Stimulated activated CD4-positive, alpha-beta T cell treated with anti-CD3 and anti-CD28 coated beads, Interleukin-2, amount 100 ng/mL, for 24 hours (primary cell): Measurements from ENCODE around the gene RTBDN.
A peak's percentile ranks its signal among the peaks of the same experiment; 100 is the strongest.
"Not testable (repeated sequence)": the region's sequence is repeated elsewhere in the genome, so short reads cannot be mapped to it uniquely, and the experiment has no call there.

ENCODE experiments used
- DNase-seq, 2 donors: peaks; one replicate each; pipeline ENCODE4 v3.0.0-alpha.2; 2020

The RTBDN gene

DNA sequence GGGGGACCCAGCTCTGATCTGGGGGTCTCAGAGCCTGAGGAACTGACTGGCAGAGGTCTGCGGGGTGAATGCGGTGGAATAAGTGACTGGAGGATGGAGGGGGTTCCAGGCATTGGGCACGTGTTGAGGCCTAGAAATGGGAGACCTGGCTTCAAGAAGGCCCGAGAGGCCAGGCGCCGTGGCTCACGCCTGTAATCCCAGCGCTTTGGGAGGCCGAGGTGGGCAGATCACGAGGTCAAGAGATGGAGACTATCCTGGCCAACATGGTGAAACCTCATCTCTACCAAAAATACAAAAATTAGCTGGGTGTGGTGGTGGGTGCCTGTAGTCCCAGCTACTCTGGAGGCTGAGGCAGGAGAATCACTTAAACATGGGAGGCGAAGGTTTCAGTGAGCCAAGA, 16.6 kb downstream of the RTBDN start:
- not testable (repeated sequence) for DNase-seq

DNA sequence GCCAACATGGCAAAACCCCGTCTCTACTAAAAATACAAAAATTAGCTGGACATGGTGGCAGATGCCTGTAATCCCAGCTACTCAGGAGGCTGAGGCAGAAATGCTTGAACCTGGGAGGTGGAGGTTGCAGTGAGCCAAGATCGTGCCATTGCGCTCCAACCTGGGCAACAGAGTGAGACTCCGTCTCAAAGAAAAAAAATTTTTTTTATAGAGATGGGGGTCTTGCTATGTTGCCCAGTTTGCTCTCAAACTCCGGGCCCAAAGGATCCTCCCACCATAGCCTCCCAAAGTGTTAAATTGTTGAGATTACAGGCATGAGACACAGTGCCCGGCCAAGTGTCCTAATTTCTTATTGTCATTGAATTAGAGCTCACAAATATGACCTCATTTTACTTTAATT, 17.2 kb downstream of the RTBDN start:
- DNase-seq = not testable (repeated sequence)

DNA sequence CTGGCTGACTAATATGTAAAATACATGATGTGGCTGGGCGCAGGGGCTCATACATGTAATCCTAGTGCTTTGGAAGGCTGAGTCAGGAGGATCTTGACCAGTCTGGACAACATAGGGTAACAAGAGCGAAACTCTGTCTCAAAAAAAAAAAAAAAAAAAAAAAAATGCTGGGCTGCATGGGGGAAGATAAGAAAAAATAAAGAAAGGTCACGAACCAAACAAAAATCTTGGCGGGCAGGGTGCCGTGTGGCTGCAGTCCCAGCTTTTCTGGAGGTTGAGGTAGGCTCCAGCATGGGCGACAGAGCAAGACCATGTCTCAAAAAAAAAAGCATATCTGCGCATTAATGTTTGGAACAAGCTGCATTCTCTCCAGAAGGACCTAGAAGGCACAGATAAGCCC, 19.3 kb downstream of the RTBDN start:
- no peak for DNase-seq

DNA sequence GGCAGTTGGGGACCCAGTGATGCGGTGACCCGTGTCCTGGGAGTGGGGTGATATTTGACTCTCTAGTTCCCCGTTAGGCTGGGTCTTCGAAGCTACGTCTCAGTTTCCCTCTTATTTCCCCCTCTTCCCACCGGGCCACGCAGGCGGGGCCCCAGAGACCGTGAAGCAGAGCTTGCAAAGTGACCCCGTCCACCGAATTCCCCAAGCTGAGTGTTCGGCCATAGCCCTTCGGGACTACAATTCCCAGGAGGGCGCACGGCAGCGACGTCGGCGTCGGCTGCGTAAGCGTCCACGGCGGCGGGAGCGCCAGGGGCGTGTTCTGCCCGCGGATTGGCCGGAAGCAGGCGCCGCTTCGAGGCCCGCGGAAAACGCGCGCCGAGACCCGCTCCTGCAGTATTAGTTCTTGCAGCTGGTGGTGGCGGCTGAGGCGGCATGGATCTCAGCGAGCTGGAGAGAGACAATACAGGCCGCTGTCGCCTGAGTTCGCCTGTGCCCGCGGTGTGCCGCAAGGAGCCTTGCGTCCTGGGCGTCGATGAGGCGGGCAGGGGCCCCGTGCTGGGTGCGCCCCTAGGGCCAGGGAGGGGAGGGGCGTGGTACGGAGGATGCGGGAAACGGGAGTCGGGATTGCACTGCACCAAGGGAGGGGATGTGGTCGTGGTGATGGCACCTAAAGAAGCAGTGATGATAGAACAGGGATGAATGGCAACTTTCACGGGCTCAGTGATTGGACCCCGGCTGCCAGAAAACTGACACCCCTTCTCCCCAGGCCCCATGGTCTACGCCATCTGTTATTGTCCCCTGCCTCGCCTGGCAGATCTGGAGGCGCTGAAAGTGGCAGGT, 27.9 kb downstream of the RTBDN start, which contains the start of gene RNASEH2A:
RNASEH2A (plus strand) TSS at position 343 of the 840 bp plus-strand sequence; CDS start at position 433, 90 bp downstream.
- peak; percentile 88 to 91 for DNase-seq

DNA sequence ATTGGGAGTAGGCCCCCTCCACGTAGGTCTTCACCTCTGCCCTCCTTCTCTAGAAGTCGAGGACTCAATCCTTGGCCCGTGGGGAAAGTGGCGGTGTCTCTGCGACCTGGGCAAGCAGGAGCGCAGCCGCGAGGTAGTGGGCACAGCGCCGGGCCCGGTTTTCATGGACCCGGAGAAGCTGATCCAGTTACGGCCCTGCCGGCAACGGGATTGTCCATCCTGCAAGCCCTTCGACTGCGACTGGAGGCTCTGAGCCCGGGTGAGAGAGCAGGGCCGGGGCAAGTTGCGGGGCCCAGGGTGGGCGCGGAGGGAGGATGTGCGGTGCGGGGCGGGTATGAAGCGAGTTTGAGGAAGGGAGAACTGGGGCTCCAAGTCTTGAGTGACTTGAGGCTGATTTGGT, 30.3 kb downstream of the RTBDN start:
- no peak for DNase-seq

DNA sequence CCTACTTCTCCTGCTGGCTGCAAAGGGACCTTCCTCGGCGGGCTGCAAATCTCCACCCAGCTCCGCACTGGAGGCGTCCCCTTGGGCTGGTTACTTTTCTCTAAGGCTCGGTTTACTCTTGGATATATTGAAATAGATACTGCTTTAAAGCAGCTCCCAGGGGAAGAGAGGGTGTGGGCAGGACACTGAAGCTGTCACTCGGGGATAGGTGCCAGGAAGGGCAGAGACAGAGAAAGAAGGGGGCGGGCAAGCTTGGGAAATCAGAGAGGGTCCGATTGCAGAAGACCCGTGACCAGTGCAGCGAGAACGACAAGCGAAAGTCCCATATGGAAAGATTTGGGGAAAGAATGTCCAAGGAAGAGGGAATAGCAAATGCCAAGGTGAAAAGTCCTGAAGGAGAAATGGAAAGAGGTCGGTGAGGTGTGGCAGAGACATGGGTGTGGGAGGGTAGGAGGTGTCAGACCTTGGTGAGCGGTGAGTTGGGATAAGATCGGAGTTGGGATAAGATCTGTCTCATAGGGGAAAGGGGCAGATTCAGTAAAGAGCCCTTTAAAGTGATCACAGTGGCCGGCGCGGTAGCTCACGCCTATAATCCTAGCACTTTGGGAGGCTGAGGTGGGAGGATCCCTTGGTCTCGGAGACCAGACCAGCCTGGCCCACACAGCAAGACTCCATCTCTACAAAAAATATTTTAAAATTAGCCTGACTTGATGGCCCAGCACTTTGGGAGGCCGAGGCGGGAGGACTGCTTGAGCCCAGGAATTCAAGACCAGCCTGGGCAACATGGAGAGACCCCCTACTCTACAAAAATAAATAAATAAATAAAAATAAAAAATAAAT, 31.9 kb downstream of the RTBDN start:
- no peak for DNase-seq

DNA sequence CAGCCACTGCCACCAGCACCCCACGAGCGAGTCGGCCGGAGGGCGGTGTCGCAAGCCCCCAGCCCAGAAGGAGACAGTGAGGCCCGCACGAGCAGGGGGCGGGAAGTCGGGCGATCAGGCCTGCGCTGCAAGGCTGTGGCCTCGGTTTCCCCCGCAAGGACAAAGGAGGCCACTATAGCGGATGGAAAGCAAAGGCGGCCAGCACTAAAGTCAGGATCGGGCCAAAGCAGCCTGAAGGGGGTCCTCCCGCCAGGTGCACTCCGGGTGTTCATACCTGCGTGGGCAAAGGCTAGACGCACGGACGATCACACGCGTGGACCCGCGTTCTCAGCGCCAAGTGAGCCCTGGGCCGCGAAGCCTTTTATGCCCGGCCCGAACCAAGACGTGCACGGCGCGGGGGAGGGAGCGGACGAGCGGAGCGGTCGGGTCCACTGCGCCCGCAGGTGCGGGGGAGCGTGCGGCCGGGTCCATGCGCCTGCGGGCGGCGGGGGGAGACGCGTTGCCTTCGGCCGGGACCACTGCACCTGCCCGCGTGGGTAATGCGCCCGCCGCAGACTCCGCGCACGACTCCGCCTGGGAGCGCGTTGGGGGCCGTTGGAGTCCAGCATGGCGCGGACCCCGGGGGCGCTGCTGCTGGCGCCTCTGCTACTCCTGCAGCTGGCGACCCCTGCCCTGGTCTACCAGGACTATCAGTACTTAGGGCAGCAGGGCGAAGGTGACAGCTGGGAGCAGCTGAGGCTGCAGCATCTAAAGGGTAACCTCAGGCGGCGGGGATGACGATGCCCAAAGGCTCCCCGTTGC, 32.7 kb downstream of the RTBDN start, which contains the start of the genes PRDX2 and THSD8:
PRDX2 (minus strand) TSS at position 335 of the 801 bp plus-strand sequence. CDS start 539 bp downstream, outside the sequence.
THSD8 (plus strand) TSS at position 604 of the 801 bp plus-strand sequence; CDS start at position 607, 3 bp downstream.
- peak; percentile 79 to 86 for DNase-seq

DNA sequence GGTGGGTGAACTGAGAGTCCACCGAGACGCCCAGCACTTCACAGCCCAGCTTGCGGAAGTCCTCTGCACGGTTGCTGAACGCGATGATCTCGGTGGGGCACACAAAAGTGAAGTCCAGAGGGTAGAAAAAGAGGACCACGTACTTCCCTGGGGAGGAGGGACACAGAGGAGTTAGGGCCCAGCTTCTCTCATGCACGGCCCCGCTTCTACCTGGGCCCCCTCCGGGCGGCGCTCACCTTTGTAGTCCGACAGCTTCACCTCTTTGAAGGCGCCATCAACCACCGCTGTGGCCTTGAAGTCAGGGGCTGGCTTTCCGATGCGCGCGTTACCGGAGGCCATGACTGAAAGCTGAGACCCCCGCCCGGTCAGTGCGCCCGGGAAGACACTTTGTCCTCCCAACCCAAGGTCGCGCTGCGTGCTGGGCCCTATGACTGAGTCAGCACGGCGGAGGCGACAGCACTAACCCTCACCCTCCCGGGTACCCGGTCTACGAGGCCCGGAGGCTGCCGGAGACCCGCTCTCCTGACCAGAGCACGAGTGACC, 33.4 kb downstream of the RTBDN start:
- DNase-seq = peak in 1 of 2 donors; percentile 44

DNA sequence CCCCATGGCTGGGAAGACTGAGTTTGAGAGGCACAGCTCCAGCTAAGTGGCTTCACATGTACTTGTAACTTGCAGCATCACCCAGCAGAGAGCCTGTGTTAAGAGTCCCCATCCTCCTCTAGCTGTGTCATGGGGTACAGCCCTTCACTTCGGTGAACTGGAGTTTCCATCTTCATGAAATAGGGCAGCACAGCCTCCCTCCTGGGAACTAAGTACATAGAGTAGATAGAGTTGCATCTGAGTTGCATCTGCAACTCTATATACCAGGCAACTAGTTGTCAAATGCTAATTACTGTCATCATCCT, 34.0 kb downstream of the RTBDN start:
- no peak for DNase-seq

DNA sequence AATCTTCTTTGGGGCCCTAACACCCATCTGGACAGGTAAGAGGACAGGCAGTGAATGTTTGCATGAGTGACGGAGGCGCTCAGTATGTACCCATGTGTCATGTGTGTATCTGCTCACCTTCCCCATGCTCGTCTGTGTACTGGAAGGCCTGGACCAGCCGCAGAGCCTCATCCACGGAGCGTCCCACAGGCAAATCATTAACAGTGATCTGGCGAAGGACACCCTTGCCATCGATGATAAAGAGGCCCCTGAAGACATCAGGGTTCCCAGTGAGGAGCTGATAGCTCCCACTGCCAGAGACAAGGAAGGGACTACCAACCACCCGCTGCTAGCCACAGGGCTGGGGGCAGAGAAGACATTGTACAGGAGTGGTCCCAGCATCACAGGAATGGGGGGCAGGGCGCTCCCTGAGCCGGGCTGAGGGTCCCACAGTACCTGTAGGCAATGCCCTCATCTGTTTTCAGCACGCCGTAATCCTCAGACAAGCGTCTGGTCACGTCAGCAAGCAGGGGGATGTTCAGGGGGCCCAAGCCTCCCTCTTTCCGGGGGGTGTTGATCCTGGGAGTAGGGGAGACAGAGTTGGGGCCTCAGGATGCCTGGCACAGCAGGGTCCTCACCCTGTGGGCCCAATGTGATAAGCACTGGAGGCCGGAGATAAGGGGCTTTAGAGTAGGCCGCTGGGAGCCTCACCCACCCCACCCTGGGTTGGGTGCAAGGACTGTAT, 34.5 kb downstream of the RTBDN start:
- no peak for DNase-seq

DNA sequence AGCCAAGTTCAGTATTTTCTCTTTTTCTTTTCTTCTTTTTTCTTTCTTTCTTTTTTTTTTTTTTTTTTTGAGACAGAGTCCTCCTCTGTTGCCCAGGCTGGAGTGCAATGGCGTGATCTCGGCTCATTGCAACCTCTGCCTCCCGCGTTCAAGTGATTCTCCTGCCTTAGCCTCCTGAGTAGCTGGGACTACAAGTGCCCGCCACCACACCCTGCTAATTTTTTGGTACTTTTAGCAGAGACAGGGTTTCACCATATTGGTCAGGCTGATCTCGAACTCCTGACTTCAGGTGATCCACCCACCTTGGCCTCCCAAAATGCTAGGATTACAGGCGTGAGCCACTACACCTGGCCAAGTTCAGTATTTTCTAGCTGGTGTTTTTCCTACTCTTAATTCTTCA, 36.8 kb downstream of the RTBDN start:
- DNase-seq = not testable (repeated sequence)

DNA sequence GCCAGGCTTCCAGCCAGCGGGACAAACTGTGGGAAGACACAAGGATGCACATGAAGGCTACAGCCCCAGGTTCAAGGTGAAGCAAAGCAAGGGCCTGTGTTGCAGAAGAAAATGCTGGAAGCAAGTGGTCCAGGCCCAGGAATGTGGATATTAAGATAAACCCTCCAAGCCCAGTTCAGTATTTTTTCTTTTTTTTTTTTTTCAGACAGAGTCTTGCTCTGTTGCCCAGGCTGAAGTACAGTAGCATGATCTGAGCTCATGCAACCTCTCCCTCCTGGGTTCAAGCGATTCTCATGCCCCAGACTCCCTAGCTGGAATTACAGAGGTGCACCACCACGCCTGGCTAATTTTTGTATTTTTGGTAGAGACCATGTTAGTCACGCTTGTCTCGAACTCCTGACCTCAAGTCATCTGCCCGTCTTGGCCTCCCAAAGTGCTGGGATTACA, 37.2 kb downstream of the RTBDN start:
- DNase-seq = no peak

DNA sequence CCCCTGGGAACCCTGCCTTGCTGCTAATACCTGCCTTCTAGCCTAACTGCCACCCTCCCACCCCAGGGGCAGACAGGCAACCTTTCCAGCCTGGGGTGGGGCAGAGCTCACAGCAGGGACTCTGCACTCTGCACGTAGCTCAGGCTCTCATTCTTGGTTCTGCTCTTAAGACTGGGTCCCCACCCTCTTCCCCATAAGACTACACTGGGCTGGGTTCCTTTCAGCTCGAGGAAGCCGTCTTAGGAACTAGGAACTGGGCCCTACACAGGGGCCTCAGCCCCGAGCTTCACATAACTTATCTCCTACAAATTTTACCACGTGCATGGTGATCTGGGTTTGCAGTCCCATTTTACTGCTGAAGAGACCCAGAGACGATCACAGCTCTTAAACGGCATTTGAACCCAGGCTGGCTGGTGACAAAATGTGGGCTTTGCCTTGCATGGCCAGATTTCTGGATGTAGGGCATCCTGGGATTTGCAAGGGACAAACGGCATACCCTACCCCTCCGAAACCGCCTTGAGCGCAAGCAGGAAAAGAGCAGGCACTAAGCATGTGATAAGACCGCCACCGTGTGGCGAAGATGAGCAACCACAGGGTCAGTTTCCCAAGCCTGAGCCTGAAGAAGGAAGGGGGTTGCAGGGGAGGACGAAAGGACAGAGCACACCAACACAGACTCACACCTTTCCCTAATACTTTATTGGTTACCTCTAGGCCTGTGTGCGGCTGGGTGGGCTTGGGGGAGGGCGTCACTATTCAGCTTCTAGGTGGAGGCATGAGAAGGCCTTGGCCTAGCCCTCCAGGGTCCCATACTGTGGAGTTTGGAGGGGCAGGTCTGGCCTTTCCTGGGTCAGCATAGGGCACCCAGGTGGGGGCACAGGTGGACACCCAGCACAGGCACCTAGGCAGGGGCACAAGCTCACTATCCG, 38.0 kb downstream of the RTBDN start:
- DNase-seq = peak; percentile 79 to 80

DNA sequence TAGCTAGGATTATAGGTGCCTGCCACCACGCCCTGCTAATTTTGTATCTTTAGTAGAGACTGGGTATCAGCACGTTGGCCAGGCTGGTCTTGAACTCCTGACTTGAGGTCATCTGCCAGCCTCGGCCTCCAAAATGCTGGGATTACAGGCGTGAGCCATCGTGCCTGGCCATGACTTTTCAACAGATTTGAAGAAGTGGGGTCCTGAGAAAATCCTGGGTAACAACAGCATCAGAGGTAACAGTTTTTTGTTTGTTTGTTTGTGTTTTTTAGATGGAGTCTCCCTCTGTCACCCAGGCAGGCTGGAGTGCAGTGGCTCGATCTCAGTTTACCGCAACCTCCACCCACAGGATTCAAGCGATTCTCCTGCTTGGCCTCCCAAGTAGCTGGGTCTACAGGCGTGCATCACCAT, 39.4 kb downstream of the RTBDN start:
- DNase-seq = no peak

DNA sequence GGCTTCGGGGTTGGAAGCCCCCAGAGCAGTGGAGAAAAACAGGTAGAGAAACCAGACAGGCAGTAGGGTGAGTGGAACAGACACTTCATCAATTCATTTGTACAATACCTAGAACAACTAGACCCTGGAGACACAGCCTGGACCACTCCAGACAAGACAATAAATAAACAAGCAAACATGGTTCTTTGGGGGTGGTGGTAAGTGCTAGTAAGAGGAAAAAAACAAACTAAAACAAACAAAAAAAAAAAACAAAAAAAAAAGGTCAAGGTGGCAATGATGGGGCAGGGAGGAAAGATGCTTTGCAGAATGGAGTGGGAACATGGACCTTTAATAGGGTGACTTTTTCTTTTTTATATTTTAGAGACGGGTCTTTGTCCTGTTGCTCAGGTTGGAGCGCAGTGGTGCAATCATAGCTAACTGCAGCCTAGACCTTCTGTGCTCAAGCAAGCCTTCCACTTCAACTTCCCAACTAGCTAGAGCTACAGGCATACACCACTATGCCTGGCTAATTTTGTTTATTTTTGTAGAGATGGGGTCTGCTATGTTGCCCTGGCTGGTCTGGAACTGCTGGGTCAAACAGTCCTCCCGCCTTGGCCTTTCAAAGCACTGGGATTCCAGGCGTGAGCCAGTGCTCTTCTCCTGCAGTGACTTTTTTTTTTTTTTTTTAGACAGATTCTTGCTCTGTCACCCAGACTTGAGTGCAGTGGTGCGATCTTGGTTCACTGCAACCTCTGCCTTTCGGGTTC, 40.0 kb downstream of the RTBDN start:
- DNase-seq = no peak

DNA sequence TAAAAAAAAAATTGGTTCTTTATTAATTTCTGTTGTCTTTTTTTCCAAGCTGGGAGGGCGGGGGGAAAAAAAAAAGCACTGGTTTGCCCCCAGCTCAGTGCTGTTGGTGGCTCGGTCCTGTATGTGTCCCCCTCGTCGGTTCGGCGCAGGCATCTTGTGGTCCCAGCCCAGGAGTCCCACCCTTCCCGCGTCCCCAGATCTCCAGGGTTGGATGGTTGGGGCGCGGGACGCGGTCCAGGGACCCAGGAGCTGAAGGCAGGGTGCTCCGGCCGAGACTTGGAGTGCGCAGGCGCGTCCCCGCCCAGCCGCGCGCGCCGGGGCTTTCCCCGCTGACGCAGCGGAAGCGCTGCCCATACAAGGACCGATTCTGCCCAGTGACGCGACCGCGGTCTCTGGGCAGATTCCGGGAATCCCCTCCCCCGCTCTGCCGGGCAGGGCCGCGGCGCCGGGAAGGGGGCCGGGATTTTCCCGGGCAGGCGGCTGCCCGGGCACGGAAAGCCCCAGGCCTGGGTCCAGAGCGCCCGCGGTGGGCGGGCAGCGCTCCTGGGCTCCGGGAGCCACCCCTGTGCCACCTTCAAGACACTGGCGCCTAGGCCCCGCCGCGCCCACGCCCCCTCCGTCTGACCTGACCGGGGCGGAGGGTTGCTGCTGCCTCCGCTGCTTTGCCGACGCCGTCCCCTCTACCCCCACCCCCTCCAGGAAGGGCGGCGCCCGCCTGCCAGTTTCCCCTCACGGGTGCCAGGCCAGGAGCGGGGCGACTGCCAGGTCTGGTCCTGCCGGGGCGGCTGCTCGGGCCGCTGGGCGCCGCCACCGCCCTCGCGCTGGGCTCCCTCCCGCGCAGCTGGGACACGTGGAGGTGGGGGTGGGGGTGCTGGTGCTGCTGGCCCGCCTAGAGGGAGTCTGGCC, 40.8 kb downstream of the RTBDN start:
- peak; percentile 92 to 94 for DNase-seq

DNA sequence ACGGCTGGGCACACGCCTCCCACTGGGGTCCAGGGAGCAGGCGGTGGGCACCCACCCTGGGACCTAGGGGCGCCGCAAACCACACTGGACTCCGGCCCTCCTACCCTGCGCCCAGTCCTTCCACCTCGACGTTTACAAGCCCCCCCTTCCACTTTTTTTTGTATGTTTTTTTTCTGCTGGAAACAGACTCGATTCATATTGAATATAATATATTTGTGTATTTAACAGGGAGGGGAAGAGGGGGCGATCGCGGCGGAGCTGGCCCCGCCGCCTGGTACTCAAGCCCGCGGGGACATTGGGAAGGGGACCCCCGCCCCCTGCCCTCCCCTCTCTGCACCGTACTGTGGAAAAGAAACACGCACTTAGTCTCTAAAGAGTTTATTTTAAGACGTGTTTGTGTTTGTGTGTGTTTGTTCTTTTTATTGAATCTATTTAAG, 41.5 kb downstream of the RTBDN start:
- no peak for DNase-seq

DNA sequence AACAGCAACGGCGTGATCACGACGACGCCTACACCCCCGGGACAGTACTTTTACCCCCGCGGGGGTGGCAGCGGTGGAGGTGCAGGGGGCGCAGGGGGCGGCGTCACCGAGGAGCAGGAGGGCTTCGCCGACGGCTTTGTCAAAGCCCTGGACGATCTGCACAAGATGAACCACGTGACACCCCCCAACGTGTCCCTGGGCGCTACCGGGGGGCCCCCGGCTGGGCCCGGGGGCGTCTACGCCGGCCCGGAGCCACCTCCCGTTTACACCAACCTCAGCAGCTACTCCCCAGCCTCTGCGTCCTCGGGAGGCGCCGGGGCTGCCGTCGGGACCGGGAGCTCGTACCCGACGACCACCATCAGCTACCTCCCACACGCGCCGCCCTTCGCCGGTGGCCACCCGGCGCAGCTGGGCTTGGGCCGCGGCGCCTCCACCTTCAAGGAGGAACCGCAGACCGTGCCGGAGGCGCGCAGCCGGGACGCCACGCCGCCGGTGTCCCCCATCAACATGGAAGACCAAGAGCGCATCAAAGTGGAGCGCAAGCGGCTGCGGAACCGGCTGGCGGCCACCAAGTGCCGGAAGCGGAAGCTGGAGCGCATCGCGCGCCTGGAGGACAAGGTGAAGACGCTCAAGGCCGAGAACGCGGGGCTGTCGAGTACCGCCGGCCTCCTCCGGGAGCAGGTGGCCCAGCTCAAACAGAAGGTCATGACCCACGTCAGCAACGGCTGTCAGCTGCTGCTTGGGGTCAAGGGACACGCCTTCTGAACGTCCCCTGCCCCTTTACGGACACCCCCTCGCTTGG, 42.1 kb downstream of the RTBDN start:
- DNase-seq = peak; percentile 77 to 78
